Measurements from ENCODE around the gene TGFBR3. TPM values are rescaled to one million over a fixed set of nuclear protein-coding genes. Genes with fewer than 3 reads are reported as not detected.
A peak's percentile ranks its signal among the peaks of the same experiment; 100 is the strongest.

TGFBR3 gene
- total RNA-seq, 1 experiment from 2014 or later: 2.4 TPM

GRCh38 chr1:91700332-91700731 is 185.6 kb downstream of the TGFBR3 start:
- Mint-ChIP-seq H3K4me3 (no peak overlapping the region), H3K36me3 (ENCODE audit: insufficient read depth in 1 of 3, low read depth in 3 of 3) (no peaks in the 10 kb centered on the region), H3K27ac (no peak overlapping the region), H3K9me3 (no peaks in the 10 kb centered on the region), H3K27me3 (ENCODE audit: low read depth) (no peaks in the 10 kb centered on the region; the same call in 1 of the 2 replicates), H3K4me1 (peaks cover 15% of the 10 kb centered on the region in 2 experiments)
- Histone ChIP-seq H2AK5ac (ENCODE audit: insufficient read length, low read length) (no peak overlapping the region), H2BK5ac (ENCODE audit: insufficient read length, low read length) (no peak overlapping the region), H3K56ac (ENCODE audit: insufficient read length, low read depth, low read length) (no peak overlapping the region), H3K23me2 (ENCODE audit: insufficient read length, low read depth, low read length, poor library complexity, severe bottlenecking) (no peaks in the 10 kb centered on the region), H2BK12ac (ENCODE audit: insufficient read length, low read depth, low read length) (no peak overlapping the region), H3K79me1 (ENCODE audit: insufficient read depth, low read depth, low read length, poor library complexity, severe bottlenecking) (no peaks in the 10 kb centered on the region), H3K18ac (ENCODE audit: insufficient read length, low read depth, low read length) (no peak overlapping the region), H3K27me3 (ENCODE audit: insufficient read depth, low read length) (no peaks in the 10 kb centered on the region), H3K9ac (ENCODE audit: extremely low read depth, insufficient read length, low read length) (no peak overlapping the region), H3K4me1 (ENCODE audit: insufficient read depth, low read length) (peaks cover 2% of the 10 kb centered on the region; the same call in 1 of the 2 replicates), H3K4ac (ENCODE audit: low read depth, low read length) (no peak overlapping the region), H3K79me2 (ENCODE audit: insufficient read depth, low read length) (no peaks in the 10 kb centered on the region), H3T11ph (ENCODE audit: low read length) (no peak overlapping the region), H2BK120ac (ENCODE audit: low read depth, low read length, poor library complexity, severe bottlenecking) (no peak overlapping the region), H4K5ac (ENCODE audit: insufficient read length, low read depth, low read length) (no peak overlapping the region), H2AFZ (ENCODE audit: low read length) (no peak overlapping the region), H3K27ac (ENCODE audit: insufficient read length, low read depth, low read length) (no peak overlapping the region), H4K20me1 (ENCODE audit: control insufficient read depth, insufficient read depth, insufficient read length) (no peaks in the 10 kb centered on the region), H3K14ac (ENCODE audit: insufficient read depth, low read length) (no peak overlapping the region), H2BK20ac (ENCODE audit: low read depth, low read length, poor library complexity, severe bottlenecking) (no peak overlapping the region), H2BK15ac (ENCODE audit: low read depth, low read length) (no peak overlapping the region), H3K9me3 (ENCODE audit: control insufficient read depth, low read depth, low read length) (no peaks in the 10 kb centered on the region), H4K8ac (replicated peaks; ENCODE audit: insufficient read length, low read depth, low read length) (no peak overlapping the region), H4K91ac (ENCODE audit: insufficient read length, low read depth, low read length) (no peak overlapping the region), H3K23ac (ENCODE audit: insufficient read length, low read depth, low read length) (no peak overlapping the region), H3K4me2 (ENCODE audit: insufficient read depth, insufficient read length, low read length) (no peak overlapping the region)
- WGBS (ENCODE audit: extremely low coverage, insufficient read length, low lambda C conversion rate): no CpG with 5 or more reads among the region's 2 CpGs
- no peak for DNase-seq
- peak; percentile 37; the same call in 2 of the 3 replicates for TF ChIP-seq CTCF (conservative IDR thresholded peaks at IDR 0.05)
